GM18507 (cell line): ENCODE results near the gene TLE4.
A peak's percentile ranks its signal among the peaks of the same experiment; 100 is the strongest.
"Not testable (repeated sequence)": the region's sequence is repeated elsewhere in the genome, so short reads cannot be mapped to it uniquely, and the experiment has no call there.

Experiments
- DNase-seq: peaks from one replicate; pipeline ENCODE4 v3.0.0; 2011; ENCODE audit warnings: low read depth; ENCODE audit not compliant: insufficient read length; ENCODE audit errors: extremely low spot score
- FAIRE-seq: peaks from 2 replicates; lab custom pipeline; 2011; peaks lifted over from hg19 to GRCh38; lab: Jason Lieb, UNC

TLE4 gene

DNA sequence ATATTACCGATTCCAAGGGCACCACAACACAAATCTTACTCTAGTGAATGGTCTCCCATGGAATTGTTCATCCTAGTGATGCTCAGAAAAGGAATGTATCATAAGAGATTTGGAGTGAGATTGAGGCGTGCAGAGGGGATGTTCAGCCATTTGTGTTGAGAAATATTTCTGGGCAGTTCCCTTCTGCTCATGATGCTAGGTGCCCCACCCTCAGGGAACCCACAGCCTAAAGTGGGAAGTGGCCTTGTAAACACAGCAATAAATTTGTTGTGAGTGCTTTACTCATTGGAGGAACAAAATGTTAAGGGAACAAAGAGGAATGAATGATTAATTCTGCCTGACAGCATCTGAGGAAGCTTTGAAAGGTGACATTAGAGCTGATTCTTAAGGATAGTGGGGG is 129.9 kb downstream of the TLE4 start:
- no peak for FAIRE-seq
- no peak for DNase-seq

DNA sequence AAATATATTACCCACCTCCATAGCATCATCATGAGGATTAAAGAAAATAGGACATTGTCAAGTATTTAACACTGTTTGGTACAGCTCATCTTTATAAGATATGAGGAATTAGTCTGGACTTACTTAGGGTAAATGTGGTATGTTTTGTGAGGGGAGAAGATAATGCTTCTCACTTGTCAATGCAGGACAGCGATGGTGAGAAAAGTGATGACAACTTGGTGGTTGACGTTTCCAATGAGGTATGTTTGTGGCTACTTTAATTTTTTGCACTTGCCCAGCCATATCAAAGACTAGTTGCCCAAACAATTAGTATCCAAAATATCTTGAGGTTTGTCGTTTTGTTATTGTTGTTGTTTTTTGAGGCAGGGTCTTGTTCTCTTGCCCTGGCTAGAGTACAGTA is 133.9 kb downstream of the TLE4 start:
- no peak for DNase-seq
- FAIRE-seq = no peak

DNA sequence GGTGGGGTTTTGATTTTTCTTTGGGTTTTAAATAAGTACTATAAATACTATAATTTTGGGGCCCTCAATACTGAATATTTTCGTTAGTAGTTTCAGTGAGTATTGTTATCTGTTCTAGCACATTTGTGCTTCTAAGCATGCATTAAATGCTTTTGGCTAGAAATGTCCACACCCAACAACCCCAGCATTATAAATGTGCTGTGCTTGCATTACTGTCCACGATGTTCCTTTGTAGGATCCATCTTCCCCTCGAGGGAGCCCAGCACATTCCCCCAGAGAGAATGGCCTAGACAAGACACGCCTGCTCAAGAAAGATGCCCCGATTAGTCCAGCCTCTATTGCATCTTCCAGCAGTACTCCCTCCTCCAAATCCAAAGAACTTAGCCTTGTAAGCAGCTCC is 134.7 kb downstream of the TLE4 start:
- no peak for FAIRE-seq
- DNase-seq = no peak

DNA sequence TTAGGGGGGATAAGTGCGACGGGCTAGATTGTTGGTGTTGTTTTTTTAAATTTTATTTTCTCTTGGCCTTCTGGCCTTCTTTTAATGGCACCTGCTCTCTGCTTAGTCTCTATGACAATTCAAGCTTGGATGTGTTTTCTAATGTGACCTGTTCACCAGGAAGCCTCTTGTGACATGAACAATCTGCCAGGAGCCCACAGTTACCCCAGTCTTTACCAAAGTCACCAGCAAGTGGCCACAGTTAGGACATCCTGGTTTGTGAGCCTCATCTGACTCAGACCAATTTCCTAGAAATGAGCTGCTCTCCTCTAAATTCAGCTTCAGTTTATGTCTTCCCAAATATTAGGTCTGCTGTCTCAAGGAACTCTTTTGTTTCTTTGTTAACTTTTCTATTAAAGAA is 135.8 kb downstream of the TLE4 start:
- FAIRE-seq = no peak

DNA sequence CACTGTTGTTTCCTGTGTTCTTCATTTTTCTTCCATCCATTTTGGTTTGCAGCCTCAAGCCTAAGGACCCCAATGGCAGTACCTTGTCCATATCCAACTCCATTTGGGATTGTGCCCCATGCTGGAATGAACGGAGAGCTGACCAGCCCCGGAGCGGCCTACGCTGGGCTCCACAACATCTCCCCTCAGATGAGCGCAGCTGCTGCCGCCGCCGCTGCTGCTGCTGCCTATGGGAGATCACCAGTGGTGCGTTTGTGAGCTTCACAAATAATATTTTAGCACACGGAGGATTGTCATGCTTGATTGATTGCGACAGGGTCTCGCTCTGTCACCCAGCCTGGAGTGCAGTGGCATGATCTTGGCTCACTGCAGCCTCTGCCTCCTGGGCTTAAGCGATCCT is 136.8 kb downstream of the TLE4 start:
- no peak for FAIRE-seq
- DNase-seq = no peak

More for the DNA sequence above, 135.8 kb downstream of the TLE4 start:
- no peak for DNase-seq

DNA sequence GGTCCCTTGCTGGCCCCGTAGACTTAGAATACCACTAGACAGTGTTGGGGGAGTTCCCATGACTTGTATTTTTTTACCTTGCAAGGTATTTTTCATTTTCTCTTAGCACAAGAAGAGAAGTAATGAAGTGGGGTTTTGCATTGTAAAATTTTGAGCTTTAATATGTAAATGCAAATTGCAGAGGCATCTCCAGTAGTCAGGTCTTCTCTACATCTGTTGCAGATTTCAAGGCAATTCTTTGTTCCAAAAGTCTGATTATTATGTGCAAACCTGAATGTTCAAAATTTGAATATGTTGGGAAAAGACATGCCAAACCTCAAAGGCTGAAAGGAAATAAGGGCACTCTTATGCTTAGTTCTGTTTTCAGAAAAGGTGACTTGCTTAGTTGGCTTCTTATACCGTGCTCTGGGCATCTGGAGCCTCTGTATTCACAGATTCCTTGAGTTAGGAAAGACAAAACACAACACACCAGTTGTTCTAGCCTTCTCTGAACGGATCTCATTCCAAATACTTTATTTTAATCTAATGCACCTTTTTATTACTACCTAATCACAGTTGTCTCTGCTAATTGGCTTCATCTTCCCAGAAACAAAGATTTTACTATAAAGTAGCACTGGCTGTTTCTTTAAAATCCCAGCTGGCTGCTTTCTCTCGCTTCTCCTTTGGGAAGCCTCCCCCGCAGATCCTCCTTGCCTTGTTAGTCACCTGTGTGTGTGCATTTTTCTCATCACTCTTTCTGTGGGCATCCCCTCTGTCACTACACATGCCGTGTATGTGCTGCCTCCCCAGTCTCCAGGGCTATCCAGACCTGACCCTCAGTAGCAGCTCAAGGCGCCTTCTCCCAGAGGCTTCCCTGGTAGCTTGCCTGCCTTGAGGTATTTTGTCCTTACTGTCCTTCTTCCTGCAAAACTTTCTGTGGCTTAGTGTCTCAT is 138.2 kb downstream of the TLE4 start:
- no peak for FAIRE-seq
- no peak for DNase-seq

DNA sequence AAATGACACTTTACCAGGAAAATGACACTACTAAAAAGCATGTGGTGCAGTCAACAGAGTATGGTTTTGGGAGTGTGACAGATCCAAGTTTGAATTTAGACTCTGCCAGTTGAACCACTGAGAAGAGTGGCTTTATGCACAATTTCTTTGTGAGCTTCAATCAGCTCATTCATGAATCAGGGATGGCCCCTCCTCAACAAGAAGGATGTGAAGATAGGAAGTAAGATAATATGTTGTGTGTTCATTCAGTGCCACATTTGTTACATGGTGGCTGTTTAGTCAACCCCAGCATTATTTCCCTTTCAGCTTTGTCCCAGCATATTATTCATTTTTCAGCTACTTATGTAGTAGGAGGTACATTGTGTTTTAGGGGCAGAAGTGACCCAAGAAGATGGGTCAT is 140.1 kb downstream of the TLE4 start:
- no peak for FAIRE-seq
- no peak for DNase-seq

DNA sequence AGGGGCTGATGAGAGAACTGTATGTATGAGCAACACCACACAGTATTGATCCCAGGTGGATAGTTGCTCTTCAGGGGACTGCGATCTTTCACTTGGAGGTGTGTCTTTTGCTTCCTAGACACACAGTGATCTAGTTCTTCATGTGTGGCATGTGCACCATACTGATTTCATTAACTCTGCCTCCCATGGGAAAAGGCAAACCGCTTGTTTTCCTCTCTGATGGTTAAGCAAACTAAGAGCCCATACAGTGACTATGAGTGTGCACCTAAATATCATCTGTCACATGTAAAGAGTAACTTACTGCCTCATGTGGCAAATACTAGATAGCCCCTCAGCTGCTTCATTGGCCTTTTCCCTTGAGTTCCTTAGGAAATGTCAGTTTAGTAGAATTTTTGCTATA is 147.3 kb downstream of the TLE4 start:
- FAIRE-seq (no peak), DNase-seq (no peak)

DNA sequence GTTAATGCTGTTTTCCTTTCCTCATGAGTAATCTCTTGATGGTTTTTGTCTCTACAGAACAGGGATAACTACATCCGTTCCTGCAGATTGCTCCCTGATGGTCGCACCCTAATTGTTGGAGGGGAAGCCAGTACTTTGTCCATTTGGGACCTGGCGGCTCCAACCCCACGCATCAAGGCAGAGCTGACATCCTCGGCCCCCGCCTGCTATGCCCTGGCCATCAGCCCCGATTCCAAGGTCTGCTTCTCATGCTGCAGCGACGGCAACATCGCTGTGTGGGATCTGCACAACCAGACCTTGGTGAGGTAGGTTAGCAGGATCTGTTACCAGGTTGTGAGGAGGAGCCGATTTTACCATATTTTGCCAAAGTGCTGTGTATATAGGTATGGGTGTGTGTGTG is 148.2 kb downstream of the TLE4 start:
- FAIRE-seq = no peak
- DNase-seq = no peak

DNA sequence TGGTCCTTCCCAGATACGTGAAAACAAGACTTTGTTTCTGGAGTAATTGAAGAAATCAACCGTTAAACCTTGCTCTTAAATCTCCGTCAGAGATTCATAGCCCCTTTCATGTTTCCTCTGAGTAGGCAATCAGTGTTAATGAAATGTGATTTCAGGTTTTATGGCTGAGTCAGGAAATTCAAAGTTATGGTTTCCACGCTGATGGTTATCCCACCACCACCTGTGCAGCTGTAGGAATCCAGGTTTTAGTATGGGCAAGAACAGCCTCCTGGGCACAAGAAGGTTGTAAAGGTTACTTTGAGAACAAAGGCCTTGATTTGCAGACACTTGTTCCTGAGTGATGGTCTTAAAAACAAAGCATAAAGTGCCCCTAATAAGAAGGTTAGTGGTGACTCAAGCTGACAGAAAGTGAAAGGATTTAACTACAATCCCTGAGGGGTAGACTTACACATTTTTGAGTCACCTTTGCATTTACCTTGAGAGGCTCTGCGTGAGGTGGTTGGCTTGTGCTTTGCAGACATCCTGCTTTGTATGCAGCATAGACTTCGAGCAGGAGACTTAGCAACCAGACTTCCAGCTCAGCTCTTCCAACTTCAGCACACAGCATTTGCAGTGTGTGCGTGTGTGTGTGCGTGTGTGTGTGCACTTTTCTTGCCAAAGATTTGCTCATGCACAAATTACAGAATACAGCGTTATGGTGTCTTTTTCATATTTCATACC is 159.6 kb downstream of the TLE4 start:
- FAIRE-seq = peak; percentile 55

DNA sequence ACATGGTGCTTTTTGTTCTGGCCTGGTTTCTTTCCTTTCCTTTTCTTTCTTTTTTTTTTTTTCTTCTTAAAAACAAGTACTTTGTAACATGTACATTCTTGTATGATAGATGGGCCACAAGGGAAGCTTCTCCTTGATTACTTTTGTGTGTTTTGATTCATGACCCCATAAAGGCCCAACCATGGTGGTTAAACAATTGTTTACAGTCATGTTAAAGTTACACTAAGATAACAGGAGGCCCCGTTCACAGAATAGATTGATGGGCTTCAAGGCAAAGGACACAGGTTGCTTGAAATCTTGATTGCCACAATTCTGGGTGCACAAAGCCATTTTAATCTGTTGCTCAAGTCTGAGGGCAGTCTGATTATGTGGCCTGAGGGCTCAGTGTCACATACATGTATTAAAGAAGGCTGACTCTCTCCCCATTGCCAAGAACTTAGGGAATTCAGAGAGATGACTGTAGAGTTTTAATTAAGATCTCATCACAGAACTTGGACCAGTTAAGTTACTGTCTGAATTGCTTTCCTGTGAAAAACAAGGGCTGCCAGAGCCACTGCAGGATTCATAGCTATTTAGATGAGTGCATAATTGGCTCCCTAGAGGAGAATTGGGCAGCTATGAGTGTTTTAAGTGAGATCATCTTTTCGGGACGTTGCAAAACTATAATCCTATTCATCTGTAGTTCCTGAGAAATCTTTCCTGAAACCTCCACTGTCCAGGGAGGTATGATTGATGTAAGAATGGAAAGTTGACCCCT is 163.4 kb downstream of the TLE4 start:
- FAIRE-seq (no peak), DNase-seq (no peak)

More for the DNA sequence above, 159.6 kb downstream of the TLE4 start:
- DNase-seq = peak; percentile 8

DNA sequence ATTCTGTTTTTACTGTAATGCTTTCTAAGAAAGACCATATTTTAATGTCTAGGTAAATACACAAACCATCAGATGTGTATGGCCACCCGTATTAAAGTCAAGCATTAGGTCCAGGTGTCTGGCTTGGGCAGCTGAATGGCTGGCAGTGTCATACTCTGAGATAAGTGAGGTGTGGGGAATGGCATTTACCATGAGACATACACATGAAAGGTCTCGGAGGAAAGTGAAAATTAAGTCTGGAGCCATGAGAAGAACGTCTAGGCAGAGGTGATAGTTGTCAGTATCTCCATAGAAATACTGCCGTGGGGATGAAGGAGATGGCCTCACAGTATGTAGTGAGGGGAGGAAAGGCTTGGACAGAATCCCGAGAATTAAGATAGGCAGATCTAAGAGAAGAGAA is 164.3 kb downstream of the TLE4 start:
- no peak for FAIRE-seq
- no peak for DNase-seq

DNA sequence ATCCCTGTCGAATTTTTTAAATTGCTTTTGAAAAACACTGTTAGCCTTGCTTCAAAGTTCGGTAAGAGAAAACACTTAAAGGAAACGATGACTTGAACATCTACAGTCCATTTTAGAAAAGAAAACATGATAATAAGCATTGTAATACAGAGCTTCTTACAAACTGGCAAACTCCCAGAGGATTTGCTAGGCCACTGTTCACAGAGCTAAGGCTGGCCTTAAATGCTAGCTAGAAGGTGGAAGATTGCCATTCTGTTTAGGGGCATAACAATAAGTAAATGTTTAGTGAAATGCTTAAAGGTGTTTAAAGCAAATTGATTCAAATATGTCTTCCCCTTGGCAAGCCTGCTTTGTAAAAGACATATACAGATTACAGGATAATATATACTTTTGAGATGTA is 169.6 kb downstream of the TLE4 start:
- DNase-seq (no peak), FAIRE-seq (no peak)

DNA sequence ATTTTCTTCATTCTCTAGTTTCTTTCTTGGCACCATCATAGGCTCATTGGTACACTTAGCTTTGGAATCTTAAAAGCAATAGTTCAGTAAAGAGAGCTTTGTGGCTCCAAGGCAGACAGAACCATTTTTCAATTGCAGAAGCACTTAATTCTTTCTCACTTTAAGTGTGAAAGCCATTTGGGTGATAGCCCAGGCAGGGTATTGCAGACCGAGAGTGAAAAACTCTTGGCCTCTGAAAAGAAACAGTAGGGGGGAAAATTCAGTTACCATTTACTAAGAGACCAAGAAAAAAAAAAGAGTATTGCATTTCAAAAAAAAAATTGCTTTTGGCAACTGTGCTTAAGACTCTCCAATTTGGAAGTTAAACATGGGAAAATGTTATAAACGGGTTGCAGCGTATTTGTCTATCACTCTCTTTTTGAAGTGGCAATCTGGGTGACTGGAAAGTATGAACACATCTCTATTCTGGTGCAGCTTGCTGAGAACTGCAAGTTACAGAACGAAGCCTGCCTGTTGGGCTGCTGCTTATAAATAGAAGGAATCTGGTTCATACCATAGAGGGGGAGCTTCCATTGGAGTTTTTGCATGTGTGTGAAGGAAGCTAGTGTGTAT is 170.5 kb downstream of the TLE4 start:
- DNase-seq (no peak), FAIRE-seq (no peak)

DNA sequence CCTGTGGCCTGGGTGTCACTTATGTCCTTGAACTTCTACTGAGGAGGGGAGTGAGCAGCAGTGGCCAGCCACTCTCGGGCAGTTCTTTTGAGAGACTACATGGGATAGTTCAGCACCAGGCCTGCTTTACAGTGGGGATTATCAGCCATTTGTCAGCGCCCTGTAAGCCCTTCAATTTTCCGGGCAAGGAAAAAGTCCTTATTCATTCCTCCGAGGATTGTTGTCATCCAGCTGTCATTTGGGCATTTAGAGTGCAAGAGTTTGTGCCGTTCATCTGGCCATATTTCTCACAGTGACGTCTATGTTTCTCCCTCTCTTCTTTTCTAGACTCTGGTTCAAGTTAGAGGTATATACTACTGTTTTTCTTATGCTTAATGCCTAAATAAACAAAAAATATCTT is 172.8 kb downstream of the TLE4 start:
- FAIRE-seq (no peak), DNase-seq (no peak)

DNA sequence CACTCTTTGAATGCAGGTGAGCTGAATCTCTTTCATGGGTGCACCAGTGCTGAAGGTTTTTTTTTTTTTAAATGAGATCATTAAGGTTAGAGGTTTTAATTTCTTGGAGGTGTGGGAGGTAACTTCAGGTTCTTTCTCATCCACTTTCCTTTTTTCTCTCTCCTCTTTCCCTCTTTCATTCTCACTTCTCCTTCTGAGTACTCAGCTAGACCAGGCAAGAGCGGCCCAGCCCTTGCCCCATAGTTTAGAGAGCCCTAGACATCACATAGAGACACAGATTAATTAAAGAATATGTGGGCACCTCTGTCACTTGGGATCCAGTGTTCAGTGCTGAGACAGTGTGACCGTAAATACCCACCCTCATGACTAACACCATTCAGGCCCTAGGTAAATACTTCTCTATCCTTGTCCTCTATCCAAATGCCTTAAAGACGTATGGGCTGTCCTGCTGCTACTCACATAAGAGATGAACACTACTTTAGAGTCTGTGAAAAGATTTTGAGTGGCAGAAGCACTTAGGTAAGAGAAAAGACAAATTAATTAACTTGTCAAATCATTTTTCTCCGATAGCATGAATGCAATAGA is 174.1 kb downstream of the TLE4 start:
- FAIRE-seq (no peak), DNase-seq (no peak)

DNA sequence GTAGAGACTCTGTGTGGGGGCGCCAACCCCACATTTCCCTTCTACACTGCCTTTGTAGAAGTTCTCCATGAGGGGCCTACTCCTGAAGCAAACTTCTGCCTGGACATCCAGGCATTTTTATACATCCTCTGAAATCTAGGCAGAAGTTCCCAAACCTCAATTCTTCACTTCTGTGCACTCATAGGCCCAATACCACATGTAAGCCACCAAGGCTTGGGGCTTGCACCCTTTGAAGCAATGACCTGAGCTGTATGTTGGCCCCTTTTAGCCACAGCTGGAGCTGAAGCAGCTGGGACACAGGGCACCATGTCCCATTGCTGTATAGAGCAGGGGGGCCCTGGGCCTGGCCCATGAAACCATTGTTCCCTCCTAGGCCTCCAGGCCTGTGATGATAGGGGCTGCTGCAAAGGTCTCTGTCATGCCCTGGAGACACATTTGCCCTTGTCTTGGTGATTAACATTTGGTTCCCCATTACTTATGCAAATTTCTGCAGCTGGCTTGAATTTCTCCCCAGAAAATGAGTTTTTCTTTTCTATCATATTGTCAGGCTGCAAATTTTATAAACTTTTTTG is 180.2 kb downstream of the TLE4 start:
- FAIRE-seq, DNase-seq: not testable (repeated sequence)

DNA sequence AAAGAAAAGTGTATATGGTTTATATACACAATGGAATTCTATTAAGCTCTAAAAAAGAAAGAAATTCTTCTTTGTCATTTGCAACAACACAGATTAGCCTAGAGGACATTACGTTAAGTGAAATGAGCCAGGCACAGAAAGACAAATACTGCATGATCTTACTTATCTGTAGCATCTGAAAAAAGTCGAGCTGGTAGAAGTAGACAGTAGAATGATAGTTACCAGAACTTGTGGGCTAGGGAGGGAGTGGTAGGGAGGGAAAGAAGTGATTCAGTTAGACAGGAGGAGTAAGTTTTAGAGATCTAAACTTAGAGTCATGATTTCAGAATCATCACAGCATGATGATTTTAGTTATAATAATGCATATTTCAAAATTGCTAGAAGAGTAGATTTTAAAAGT is 184.6 kb downstream of the TLE4 start:
- DNase-seq (no peak), FAIRE-seq (no peak)

DNA sequence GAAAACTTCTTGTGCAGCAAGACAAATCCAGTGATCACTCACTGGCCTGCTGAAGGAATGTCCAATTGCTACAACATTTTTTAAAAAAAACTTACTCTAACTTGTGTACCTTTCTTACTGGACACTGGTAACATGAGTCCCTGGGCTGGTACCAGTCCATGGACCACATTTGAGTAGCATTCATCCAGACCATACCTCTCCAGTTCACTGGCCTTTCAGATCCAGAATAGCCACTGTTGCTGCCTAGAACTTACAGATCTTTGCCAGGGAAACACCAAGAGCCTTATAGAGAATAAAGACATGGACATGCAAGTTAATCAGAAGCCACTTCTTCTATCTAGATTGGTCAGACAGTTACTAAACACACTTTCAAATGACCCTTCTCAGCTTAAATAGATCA is 185.3 kb downstream of the TLE4 start:
- DNase-seq = no peak
- no peak for FAIRE-seq
